ENCODE results near the gene RGS7. TPM values are rescaled to one million over a fixed set of nuclear protein-coding genes. Genes with fewer than 3 reads are reported as not detected.
"Not testable (repeated sequence)": the region's sequence is repeated elsewhere in the genome, so short reads cannot be mapped to it uniquely, and the experiment has no call there.

The RGS7 gene
- total RNA-seq, 1 donor from 2014 or later: not detected

- intact Hi-C loops (cut with DNase I): no loop called here
- ATAC-seq (no peak), DNase-seq (no peak)
- Histone ChIP-seq H3K27me3 (no peaks in the 10 kb centered on the region), H3K27ac (no peak overlapping the region), H3K36me3 (no peaks in the 10 kb centered on the region), H3K4me1 (no peaks in the 10 kb centered on the region), H3K4me3 (no peak overlapping the region), H3K9me3 (no peaks in the 10 kb centered on the region)
- TF ChIP-seq, protein P1, sequence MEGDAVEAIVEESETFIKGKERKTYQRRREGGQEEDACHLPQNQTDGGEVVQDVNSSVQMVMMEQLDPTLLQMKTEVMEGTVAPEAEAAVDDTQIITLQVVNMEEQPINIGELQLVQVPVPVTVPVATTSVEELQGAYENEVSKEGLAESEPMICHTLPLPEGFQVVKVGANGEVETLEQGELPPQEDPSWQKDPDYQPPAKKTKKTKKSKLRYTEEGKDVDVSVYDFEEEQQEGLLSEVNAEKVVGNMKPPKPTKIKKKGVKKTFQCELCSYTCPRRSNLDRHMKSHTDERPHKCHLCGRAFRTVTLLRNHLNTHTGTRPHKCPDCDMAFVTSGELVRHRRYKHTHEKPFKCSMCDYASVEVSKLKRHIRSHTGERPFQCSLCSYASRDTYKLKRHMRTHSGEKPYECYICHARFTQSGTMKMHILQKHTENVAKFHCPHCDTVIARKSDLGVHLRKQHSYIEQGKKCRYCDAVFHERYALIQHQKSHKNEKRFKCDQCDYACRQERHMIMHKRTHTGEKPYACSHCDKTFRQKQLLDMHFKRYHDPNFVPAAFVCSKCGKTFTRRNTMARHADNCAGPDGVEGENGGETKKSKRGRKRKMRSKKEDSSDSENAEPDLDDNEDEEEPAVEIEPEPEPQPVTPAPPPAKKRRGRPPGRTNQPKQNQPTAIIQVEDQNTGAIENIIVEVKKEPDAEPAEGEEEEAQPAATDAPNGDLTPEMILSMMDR (IDR thresholded peaks at IDR 0.05): no peak
Measured at GRCh38 chr1:240765732-240766363, 591.2 kb downstream of the RGS7 start.

DNA sequence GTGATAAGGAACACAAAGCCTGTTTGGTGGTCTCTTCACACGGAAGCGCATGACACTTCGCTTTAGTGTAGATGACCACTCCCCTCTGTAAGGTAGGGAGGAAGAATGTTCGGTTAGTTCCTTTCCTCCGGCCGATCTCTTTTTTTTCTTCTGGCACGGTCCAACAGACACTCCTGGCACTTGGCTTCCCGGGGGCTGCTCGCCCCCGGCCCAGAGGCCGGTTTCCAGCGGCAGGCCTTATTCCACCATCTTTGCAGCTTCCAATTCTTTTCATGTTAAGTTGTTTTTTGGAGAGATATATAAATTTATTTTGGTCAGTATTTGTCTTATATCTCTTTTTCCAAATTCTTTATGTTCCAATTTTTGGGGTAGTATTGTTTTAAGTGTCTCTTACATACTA, 593.2 kb downstream of the RGS7 start:
- Histone ChIP-seq H3K27me3 (no peaks in the 10 kb centered on the region), H3K36me3 (no peaks in the 10 kb centered on the region), H3K9me3 (no peaks in the 10 kb centered on the region), H3K27ac (no peak overlapping the region), H3K4me3 (no peak overlapping the region), H3K4me1 (no peaks in the 10 kb centered on the region)
- intact Hi-C loops (cut with DNase I): no loop called here
- ATAC-seq (no peak), DNase-seq (no peak)
- TF ChIP-seq, protein P1 (IDR thresholded peaks at IDR 0.05): no peak

GRCh38 chr1:240763095-240763494, 593.9 kb downstream of the RGS7 start:
- ATAC-seq; H3K27me3 ChIP-seq; DNase-seq; H3K4me1 ChIP-seq; H3K9me3 ChIP-seq; intact Hi-C loops (cut with DNase I); H3K4me3 ChIP-seq; H3K27ac ChIP-seq; H3K36me3 ChIP-seq: not testable (repeated sequence)

DNA sequence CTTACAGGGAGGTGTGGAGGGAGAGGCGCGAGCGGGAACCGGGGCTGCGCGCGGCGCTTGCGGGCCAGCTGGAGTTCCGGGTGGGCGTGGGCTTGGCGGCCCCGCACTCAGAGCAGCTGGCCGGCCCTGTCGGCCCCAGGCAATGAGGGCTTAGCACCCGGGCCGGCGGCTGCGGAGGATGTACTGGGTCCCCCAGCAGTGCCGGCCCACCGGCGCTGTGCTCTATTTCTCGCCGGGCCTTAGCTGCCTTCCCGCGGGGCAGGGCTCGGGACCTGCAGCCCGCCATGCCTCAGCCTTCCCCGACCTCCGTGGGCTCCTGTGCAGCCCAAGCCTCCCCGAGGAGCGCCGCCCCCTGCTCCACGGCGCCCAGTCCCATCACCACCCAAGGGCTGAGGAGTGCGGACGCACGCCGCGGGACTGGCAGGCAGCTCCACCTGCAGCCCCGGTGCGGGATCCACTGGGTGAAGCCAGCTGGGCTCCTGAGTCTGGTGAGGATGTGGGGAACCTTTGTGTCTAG, 594.5 kb downstream of the RGS7 start:
- H3K4me1 ChIP-seq; DNase-seq; H3K27ac ChIP-seq; ATAC-seq; H3K27me3 ChIP-seq; H3K4me3 ChIP-seq; H3K36me3 ChIP-seq; H3K9me3 ChIP-seq; intact Hi-C loops (cut with DNase I): not testable (repeated sequence)

GRCh38 chr1:240758777-240759176, 598.2 kb downstream of the RGS7 start:
- H3K4me1 ChIP-seq; DNase-seq; ATAC-seq; H3K9me3 ChIP-seq; H3K27me3 ChIP-seq; H3K27ac ChIP-seq; intact Hi-C loops (cut with DNase I); H3K36me3 ChIP-seq; H3K4me3 ChIP-seq: not testable (repeated sequence)

DNA sequence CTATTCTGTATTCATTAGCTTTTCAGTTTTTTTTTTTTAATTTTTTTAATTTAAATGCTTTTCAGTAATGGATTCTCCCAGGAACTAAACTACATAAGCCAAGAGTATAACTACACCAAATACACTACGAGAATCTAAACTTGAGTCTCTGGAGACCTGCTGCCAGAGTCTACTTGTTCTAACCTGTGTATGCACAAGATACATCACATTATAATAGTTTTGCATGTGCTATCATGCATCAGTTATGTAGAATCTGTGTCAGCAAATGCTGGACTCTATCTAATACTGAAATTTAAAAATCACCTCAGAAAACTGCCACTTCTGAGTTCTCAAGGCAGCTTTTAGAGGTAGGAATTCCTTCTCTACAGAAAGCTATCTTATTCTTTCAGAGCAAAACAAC, 598.7 kb downstream of the RGS7 start:
- ATAC-seq (no peak), DNase-seq (no peak)
- Histone ChIP-seq H3K36me3 (no peaks in the 10 kb centered on the region), H3K27me3 (no peaks in the 10 kb centered on the region), H3K4me3 (no peak overlapping the region), H3K4me1 (no peaks in the 10 kb centered on the region), H3K9me3 (no peaks in the 10 kb centered on the region), H3K27ac (no peak overlapping the region)
- intact Hi-C loops (cut with DNase I): no loop called here
- TF ChIP-seq, protein P1 (IDR thresholded peaks at IDR 0.05): no peak

- DNase-seq (no peak), ATAC-seq (no peak)
- H3K27me3 ChIP-seq: no peaks in the 10 kb centered on the region
- no peak overlapping the region for H3K27ac ChIP-seq
- H3K4me3 ChIP-seq: no peak overlapping the region
- intact Hi-C loops (cut with DNase I): no loop called here
- no peaks in the 10 kb centered on the region for H3K4me1 ChIP-seq
- TF ChIP-seq, protein P1 (IDR thresholded peaks at IDR 0.05): no peak
- no peaks in the 10 kb centered on the region for H3K9me3 ChIP-seq
- H3K36me3 ChIP-seq: no peaks in the 10 kb centered on the region
Measured at GRCh38 chr1:240747907-240748306, 609.1 kb downstream of the RGS7 start.

Data from upper lobe of right lung (tissue), 1 donor.